Fibroblast of lung (primary cell): ENCODE results near the gene UPP2.

Experiments used
- EZH2 ChIP-seq: IDR thresholded peaks from 2 replicates; pipeline ENCODE4 v1.5.1; 2012; ENCODE audit warnings: low read length, control low read depth, mild to moderate bottlenecking; ENCODE audit errors: missing control alignments
- TF ChIP-seq, protein P1 (sequence below), 2 donors: IDR thresholded peaks in 1 of 2; conservative IDR thresholded peaks in 1 of 2; 1 replicate in 1 of 2; 2 replicates in 1 of 2; pipeline ENCODE4 v1.5.1; 2011 to 2012; ENCODE audit warnings: low read length in 2 of 2, control low read depth in 1 of 2, inconsistent platforms in 1 of 2, low read depth in 1 of 2, mild to moderate bottlenecking in 1 of 2

DNA sequence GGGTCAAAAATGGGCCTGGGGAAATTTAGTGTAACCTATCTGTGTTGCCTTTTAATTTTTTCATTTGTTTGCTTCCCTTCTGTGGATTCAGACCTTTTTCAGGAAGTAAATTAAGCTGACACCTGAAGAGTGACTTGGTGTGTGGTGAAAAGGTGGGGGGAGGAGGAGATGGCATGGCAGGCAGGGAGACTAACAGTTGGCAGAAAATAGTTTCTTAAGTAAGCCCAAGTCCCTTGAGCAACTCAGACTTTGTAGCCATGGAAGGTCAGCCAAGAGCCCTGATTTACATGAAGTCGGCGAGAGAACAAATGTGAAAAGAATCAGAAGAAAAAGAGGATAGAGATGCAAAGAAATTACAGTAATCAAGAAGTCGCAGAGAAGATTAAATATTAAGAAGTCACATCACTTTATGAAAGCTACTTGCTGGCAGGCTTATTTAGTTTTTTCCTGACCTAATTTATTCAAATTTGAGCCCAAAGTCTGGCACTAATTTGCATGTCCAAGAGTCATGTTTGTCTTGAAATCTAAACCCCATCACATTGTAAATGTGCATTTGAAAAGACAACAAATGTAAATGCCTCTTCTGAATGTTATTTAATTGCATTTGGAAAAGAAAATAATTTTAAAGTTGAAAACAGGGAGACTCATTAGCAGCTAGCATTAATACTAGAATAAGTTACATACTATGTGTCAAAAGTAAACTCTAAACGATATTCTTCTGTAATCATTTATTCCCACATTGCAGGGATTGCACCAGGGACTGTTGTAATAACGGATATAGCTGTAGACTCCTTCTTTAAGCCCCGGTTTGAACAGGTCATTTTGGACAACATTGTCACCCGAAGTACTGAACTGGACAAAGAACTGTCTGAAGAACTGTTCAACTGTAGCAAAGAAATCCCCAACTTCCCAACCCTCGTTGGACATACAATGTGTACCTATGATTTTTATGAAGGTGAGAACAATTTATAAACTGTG, 19.3 kb downstream of the UPP2 start:
- TF ChIP-seq, protein P1, sequence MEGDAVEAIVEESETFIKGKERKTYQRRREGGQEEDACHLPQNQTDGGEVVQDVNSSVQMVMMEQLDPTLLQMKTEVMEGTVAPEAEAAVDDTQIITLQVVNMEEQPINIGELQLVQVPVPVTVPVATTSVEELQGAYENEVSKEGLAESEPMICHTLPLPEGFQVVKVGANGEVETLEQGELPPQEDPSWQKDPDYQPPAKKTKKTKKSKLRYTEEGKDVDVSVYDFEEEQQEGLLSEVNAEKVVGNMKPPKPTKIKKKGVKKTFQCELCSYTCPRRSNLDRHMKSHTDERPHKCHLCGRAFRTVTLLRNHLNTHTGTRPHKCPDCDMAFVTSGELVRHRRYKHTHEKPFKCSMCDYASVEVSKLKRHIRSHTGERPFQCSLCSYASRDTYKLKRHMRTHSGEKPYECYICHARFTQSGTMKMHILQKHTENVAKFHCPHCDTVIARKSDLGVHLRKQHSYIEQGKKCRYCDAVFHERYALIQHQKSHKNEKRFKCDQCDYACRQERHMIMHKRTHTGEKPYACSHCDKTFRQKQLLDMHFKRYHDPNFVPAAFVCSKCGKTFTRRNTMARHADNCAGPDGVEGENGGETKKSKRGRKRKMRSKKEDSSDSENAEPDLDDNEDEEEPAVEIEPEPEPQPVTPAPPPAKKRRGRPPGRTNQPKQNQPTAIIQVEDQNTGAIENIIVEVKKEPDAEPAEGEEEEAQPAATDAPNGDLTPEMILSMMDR (conservative IDR thresholded peaks at IDR 0.05 in 1 of 2, IDR thresholded peaks at IDR 0.05 in 1 of 2; ENCODE audit: low read depth in 1 of 2, low read length in 2 of 2), result no peak
- no peak for TF ChIP-seq EZH2
